GM19324 (cell line): ENCODE measurements around the gene TGIF2LX.
"Not testable (repeated sequence)": the region's sequence is repeated elsewhere in the genome, so short reads cannot be mapped to it uniquely, and the experiment has no call there.

Experiments
- ATAC-seq: cut with Tn5 transposase; IDR thresholded peaks from one replicate; pipeline ENCODE4 v1.9.1; 2021; ENCODE audit warnings: mild to moderate bottlenecking, moderate library complexity; ENCODE audit not compliant: unreplicated experiment, low FRiP score

TGIF2LX gene

DNA sequence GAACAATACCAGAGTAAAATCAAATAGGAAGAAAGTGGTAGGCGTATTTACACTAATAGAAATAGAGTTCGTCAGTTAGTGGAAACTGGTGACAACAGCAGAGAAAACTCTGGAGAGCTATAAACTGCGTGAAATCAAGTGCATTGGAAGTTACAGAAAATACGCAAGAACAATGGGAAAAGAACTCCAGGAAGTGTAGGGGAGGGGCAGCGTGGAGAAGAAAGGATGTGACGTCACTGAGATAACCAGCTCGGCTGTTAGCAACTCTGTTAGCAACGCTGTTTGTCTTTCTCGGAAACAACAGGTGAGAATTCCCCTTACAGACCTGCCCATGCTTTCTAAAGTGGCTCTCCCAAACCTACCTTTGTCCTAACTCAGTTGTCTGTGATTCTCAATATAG lies at the start of gene TGIF2LX:
Gene TGIF2LX (plus strand): TSS at position 244 of the 400 bp plus-strand sequence. CDS start 178 bp downstream, outside the sequence.
- not testable (repeated sequence) for ATAC-seq

DNA sequence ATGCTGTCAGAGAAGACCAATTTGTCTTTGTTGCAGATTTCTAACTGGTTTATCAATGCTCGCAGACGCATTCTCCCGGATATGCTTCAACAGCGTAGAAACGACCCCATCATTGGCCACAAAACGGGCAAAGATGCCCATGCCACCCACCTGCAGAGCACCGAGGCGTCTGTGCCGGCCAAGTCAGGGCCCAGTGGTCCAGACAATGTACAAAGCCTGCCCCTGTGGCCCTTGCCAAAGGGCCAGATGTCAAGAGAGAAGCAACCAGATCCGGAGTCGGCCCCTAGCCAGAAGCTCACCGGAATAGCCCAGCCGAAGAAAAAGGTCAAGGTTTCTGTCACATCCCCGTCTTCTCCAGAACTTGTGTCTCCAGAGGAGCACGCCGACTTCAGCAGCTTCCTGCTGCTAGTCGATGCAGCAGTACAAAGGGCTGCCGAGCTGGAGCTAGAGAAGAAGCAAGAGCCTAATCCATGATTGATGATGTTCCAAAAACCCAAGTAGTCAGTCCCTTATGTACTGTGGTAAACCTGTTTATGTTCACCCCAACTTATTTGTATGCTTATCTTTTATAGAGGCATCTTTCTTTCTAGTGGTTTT lies 728 bp downstream of the TGIF2LX start:
- ATAC-seq: not testable (repeated sequence)

- not testable (repeated sequence) for ATAC-seq
Measured at GRCh38 chrX:89943077-89943476, 21.4 kb downstream of the TGIF2LX start.

DNA sequence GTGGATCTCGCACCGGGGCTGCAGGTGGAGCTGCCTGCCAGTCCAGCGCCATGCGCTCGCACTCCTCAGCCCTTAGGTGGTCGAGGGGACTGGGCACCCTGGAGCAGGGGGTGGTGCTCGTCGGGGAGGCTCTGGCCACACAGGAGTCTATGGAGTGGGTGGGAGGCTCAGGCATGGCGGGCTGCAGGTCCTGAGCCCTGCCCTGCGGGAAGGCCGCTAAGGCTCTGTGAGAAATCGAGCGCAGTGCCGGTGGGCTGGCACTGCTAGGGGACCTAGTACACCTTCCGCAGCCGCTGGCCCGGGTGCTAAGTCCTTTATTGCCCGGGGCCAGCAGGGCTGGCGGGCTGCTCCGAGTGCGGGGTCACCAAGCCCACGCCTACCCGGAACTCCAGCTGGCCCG lies 43.9 kb downstream of the TGIF2LX start:
- ATAC-seq: not testable (repeated sequence)
